HL-60/S4 treated with retinoic acid at 250 ng/mL for 4 days and 3 days (cell line): Measurements from ENCODE around the gene ACVR2A.

Source experiments
- in situ Hi-C: fragments of 300-500 bp; cut with MboI; formaldehyde crosslinking; loops from 2 replicates; pipeline ENCODE4 v1.7.0; 2022; ENCODE audit warnings: low sequenced_read_pairs

The ACVR2A gene

GRCh38 chr2:147854557-147855134, 9.8 kb downstream of the ACVR2A start:
- in situ Hi-C loops: no loop called here

GRCh38 chr2:147855316-147855715, 10.5 kb downstream of the ACVR2A start:
- in situ Hi-C loops: no loop called here

- in situ Hi-C loops: no loop called here
These were observed 11.1 kb downstream of the ACVR2A start for GRCh38 chr2:147855977-147856376.

GRCh38 chr2:147860009-147860408, 15.2 kb downstream of the ACVR2A start:
- in situ Hi-C loops: no loop called here

DNA sequence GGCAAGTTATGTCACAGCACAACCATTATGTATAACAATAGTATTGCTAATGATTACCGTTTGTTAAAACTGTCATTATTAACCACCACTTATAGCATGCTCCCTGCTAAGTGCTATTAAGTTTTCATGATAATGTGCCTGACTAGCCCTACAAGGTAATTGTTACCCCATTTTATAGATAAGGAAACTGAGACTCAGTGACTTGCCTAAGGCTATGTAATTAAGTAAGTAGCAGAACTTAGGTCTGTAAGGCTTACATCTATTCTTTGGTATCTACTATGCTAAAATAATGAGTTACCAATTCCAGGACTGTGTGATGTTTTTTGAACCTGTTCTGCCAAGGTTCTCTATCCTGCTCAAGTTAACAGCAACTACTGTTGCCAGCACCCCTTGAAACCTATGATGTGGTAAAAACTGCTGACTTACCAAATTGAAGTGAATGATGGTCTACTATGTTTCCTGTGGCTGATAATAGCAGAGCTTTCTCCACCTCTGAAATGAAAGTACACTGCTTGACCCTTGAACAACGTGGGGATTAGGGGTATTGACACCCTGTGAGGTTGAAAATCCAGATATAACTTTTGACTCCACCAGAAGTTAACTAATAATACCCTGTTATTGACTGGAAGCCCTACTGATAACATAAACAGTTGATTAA, 18.2 kb downstream of the ACVR2A start:
- in situ Hi-C loops: no loop called here

DNA sequence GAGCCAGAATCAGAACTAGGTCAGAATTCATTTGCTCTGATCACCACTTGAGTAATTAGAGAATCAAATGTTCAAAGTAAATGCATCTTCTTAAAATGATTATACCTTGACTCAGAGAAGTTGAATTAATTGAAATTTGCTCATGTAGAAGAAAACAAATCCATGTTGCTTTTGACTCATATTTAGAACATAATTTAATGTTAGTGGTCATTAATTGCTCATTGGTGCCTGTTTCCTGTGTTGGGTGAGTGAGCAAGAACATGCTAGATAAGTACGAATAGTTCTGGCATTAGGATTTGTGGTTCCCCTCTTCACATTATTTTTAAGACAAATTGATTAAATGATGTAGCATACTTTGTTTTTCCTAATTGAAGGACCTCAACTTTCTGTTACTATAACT, 19.0 kb downstream of the ACVR2A start:
- in situ Hi-C loops: no loop called here

DNA sequence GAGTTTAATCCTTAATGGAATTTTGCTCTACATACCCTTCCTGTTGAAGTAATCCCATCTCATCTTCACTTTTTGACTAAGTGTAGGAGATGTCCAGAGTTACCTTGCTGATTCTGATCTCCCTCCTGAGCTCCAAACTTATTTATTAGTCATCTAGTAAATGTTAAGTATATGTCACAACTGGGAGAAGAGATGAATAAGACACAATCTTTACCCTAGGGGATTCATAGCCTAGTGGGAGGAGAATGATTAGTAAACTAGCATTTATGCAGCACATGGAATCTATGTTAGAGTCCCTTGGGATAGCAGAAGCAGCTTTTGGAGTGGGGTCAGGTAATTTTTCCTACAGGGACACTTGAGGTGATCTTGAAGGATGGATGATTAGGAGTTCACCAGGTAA, 20.7 kb downstream of the ACVR2A start:
- in situ Hi-C loops: no loop called here

GRCh38 chr2:147867050-147867449, 22.2 kb downstream of the ACVR2A start:
- in situ Hi-C loops: no loop called here

- in situ Hi-C loops: no loop called here
These were observed 25.1 kb downstream of the ACVR2A start for GRCh38 chr2:147869934-147870333.

- in situ Hi-C loops: no loop called here
These were observed 28.1 kb downstream of the ACVR2A start for GRCh38 chr2:147872967-147873366.

DNA sequence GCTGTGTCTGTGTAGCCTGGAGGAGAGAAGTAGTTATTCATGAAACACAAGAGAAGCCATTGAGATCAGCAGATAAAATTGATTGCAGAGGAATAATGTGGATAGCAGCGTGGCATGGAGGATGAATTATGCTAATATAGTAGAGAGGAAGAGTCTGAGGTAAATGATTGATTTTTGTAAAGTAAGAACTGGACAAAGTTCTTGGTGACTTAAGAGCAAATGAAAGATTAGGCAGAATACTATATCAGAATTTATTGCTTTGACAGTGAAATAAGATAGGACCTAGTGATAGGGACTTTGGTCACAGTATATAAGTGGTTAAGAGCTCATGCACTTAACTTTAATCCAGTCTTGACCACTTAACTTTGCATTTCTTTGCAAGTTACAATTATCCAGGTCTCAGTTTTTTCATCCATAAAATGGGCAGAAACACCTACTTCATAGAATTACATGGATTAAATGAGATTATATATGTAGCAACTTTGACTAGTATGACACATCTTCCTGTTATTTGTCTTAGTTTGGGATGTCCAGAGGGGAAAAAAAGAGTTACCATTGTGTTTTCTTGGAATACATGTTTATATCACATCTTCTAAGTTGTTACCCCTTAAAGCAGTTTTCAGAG, 29.1 kb downstream of the ACVR2A start:
- in situ Hi-C loops: no loop called here

DNA sequence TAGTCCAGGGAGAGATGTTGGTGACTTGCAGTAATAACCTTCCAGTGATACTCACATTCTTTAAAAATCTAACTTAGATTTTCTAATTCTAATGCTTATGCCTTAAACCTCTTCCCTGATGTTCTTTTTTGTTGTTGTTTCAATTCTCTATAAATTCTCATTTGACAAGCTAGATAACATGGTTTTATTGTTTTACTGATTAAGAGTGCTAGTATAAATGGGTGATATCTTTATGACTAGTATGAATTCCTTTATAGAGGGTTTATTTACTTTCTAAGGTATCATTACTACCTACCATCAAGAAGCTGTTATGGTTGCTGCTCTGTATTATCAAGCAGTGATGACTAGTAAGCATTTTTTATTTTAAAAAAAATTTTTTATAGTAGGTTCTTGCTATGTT, 35.0 kb downstream of the ACVR2A start:
- in situ Hi-C loops: no loop called here

- in situ Hi-C loops: no loop called here
These were observed 37.8 kb downstream of the ACVR2A start for GRCh38 chr2:147882631-147883030.

DNA sequence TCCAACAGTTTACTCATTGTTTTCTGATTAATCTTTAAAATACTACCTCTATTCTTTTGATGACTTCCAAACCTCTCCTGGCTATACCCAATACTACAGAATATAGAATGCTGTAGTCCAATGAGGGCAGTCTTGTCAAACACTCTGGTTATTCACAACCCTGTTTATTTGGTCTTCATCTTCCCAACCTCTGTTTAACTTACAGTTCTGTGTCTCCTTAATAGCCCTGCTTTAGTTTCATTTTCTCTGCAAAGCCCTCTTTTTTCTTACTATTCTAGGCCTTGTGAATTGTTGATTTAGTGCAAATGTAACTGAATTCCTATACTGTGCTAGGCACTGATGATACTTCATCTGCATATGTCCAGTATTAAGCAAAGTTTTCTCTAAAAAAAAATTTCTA, 40.0 kb downstream of the ACVR2A start:
- in situ Hi-C loops: no loop called here

DNA sequence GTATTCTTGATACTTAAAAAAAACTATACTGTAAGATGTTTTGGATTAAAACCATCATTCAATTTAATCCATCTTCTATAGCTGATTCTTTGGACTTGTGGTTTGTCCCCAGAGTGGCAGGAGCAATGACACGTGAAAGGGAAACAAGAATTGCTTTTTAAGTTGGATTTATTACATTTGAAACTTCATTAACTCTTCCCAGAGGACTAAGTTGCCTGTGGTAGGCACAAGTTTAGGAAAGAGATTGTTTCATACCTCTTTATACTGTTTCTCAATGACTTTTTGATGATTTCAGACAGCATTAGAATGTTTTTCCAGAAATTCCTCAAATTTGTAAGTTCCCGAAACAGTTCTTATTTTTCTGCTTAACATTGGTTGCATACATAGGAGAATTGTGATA, 41.3 kb downstream of the ACVR2A start:
- in situ Hi-C loops: no loop called here

GRCh38 chr2:147888680-147889079, 43.9 kb downstream of the ACVR2A start:
- in situ Hi-C loops: no loop called here

DNA sequence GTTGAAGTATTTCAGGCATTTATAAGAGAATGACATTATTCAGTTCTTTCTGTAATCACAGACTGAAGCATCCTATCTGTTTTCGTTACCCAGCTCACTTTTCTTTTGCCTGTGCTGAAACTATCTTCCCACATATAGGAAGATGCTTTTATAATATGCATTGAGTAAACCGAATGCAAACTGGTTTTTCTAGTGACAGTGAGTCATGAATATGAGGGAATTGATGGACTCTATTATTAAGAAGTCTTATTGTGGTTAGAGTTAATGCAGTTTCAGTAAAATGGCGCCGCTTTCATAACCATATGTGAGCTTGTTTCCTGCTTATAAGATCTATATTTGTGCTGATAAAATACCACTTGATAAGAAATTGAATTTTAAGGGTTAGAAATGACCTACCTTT, 59.2 kb downstream of the ACVR2A start:
- in situ Hi-C loops: loop anchor here (25.0 kb wide), 1 partner anchor 842 kb away; no protein-coding TSS in a partner anchor

- in situ Hi-C loops: loop anchor here (25.0 kb wide), 1 partner anchor 847 kb away; no protein-coding TSS in a partner anchor
These were observed 64.3 kb downstream of the ACVR2A start for GRCh38 chr2:147909178-147909577.

DNA sequence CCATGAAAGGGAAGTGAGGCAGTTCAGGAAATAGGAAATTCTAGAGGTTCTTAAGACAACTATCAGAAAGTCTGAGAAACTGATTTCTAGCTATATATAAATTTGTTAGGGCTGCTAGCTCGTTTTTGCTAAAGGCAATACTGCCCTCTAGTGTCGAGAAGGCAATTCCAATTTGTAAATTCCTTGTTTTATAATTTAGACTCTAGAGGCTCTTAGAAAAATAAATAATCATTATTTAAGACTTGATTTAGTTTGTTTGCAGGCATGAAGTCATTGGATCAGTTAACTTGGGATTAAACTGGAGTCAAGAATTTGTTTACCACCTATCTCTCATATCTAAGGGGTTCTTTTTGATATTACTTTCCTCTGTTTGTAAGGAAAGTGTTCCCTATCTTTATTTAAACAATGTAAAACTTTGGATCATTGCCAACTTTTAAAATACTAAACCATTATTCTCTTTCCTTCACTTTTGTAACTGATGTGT, 66.2 kb downstream of the ACVR2A start:
- in situ Hi-C loops: loop anchor here (25.0 kb wide), 1 partner anchor 849 kb away; no protein-coding TSS in a partner anchor

DNA sequence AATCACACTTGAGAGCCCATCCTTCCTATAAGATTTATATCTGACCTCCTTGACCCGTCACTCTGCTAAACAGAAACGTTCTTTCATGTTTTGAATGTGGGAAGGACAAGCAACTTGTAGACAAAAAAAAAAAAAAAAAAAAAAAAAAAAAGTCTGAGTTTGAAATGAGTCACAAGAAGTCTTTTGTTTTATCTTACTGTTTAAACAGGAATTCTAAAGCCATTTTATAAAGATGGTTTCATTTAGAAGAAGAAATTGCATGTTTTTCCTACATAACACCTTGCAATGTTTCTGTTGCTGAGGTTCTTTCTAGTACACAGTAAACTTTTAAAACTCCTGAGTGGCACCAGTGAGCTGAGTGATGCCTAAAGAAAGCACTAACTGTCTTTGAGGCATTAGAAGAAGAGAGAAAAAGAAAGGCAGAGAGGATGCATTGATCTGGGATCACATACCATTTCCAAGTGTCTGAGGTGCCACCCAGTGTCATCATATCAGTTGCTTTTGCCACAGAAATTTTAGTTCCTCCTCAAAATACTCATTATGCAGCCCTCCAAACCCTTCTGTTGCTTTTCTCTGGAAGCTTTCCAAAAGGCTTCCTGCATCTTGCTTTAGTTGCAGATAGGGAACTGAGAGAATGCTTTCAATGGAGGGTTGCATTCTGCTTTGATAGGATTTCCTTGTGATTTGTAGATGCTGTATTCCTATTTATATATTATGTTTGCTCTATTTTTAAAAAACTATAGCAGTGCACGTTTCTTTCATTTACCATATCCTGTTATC, 69.1 kb downstream of the ACVR2A start:
- in situ Hi-C loops: loop anchor here (25.0 kb wide), 1 partner anchor 852 kb away; no protein-coding TSS in a partner anchor

- in situ Hi-C loops: loop anchor here (25.0 kb wide), 1 partner anchor 854 kb away; no protein-coding TSS in a partner anchor
These were observed 71.2 kb downstream of the ACVR2A start for GRCh38 chr2:147916067-147916466.
